Measurements from ENCODE around the gene PDE9A.

- TF ChIP-seq POLR2AphosphoS5 (IDR thresholded peaks at IDR 0.05; ENCODE audit: insufficient read depth, low read depth, low read length), result no peak
- TF ChIP-seq MYC (IDR thresholded peaks at IDR 0.05; ENCODE audit: low read depth, low read length), result no peak
- TF ChIP-seq CTCF (IDR thresholded peaks at IDR 0.05; ENCODE audit: extremely low read depth in 1 of 2, insufficient read depth in 1 of 2, low read depth in 1 of 2, low read length in 2 of 2), result no peak
- TF ChIP-seq POLR2A (IDR thresholded peaks at IDR 0.05; ENCODE audit: low read depth, low read length), result no peak
- no peak for TF ChIP-seq FOS (IDR thresholded peaks at IDR 0.05; ENCODE audit: borderline replicate concordance, insufficient read depth, low read length)
Observed at GRCh38 chr21:42635848-42636519, 17.4 kb upstream of the PDE9A start.
